Inferior parietal cortex (tissue), 1 donor: ENCODE results near the gene CCNJL.

Experiments
- DNase-seq: peaks from one replicate; pipeline ENCODE4 v3.0.0-alpha.2; 2016; ENCODE audit errors: extremely low spot score

The CCNJL gene

GRCh38 chr5:160290751-160291150 lies 21.6 kb downstream of the CCNJL start:
- no peak for DNase-seq

- DNase-seq = no peak
Observed at GRCh38 chr5:160289721-160290120, 22.6 kb downstream of the CCNJL start.

- no peak for DNase-seq
Observed at GRCh38 chr5:160289356-160289651, 23.1 kb downstream of the CCNJL start.

- DNase-seq = peak; percentile 11
Observed at GRCh38 chr5:160287378-160288051, 24.8 kb downstream of the CCNJL start.

GRCh38 chr5:160286947-160287346 lies 25.4 kb downstream of the CCNJL start:
- DNase-seq = no peak

GRCh38 chr5:160285316-160285715 lies 27.0 kb downstream of the CCNJL start:
- DNase-seq = no peak

GRCh38 chr5:160284291-160284873 lies 28.0 kb downstream of the CCNJL start:
- no peak for DNase-seq

GRCh38 chr5:160281275-160281674 lies 31.1 kb downstream of the CCNJL start:
- DNase-seq = no peak

- DNase-seq = no peak
Observed at GRCh38 chr5:160280384-160281095, 31.8 kb downstream of the CCNJL start.

- no peak for DNase-seq
Observed at GRCh38 chr5:160278343-160278742, 34.0 kb downstream of the CCNJL start.

GRCh38 chr5:160274483-160274931 lies 37.9 kb downstream of the CCNJL start:
- no peak for DNase-seq

GRCh38 chr5:160272889-160273288 lies 39.5 kb downstream of the CCNJL start:
- no peak for DNase-seq

- DNase-seq = no peak
Observed at GRCh38 chr5:160272264-160272663, 40.1 kb downstream of the CCNJL start.

GRCh38 chr5:160271836-160272235 lies 40.5 kb downstream of the CCNJL start:
- DNase-seq = no peak

- DNase-seq = no peak
Observed at GRCh38 chr5:160271396-160271795, 41.0 kb downstream of the CCNJL start.

GRCh38 chr5:160270704-160271103 lies 41.7 kb downstream of the CCNJL start:
- no peak for DNase-seq

GRCh38 chr5:160269017-160269416 lies 43.3 kb downstream of the CCNJL start:
- no peak for DNase-seq

- DNase-seq = no peak
Observed at GRCh38 chr5:160268121-160268520, 44.2 kb downstream of the CCNJL start.

GRCh38 chr5:160266752-160267345 lies 45.5 kb downstream of the CCNJL start:
- no peak for DNase-seq

GRCh38 chr5:160266044-160266443 lies 46.3 kb downstream of the CCNJL start:
- no peak for DNase-seq

GRCh38 chr5:160263326-160263855 lies 49.0 kb downstream of the CCNJL start:
- no peak for DNase-seq
